Measurements from ENCODE around the gene ZFPM1. TPM values are rescaled to one million over a fixed set of nuclear protein-coding genes. Genes with fewer than 3 reads are reported as not detected.

ZFPM1 gene
- total RNA-seq, 1 experiment from 2014 or later, result 3.9 TPM

GRCh38 chr16:88569614-88569984 is 116.5 kb downstream of the ZFPM1 start:
- ATAC-seq (peak; percentile 42), DNase-seq (ENCODE audit: low read depth, low spot score) (no peak)
- in situ Hi-C loops (cut with HindIII; ENCODE audit: low pct_unique_long_range_greater_than_20kb, low sequenced_read_pairs) (no loop called here), intact Hi-C loops (cut with micrococcal nuclease; ENCODE audit: unreplicated experiment) (no loop called here)
- peaks cover 10% of the 10 kb centered on the region for H3K4me1 ChIP-seq (ENCODE audit: control insufficient read depth, insufficient read depth, low read length)
- H3K9me3 ChIP-seq (ENCODE audit: control insufficient read depth, insufficient read depth, low read depth, low read length), result no peaks in the 10 kb centered on the region
- H3K4me3 ChIP-seq (ENCODE audit: low read depth in 2 of 2, low read length in 2 of 2), result peak overlapping the region; percentile 71 to 86
- no peaks in the 10 kb centered on the region for H3K27me3 ChIP-seq (ENCODE audit: control insufficient read depth, insufficient read depth, low read length)
- TF ChIP-seq TCF7L2 (IDR thresholded peaks at IDR 0.05; ENCODE audit: low read depth, low read length), result no peak
- no peak for TF ChIP-seq SIN3A (IDR thresholded peaks at IDR 0.05; ENCODE audit: borderline replicate concordance, insufficient read depth, low read depth, low read length)
- no peak for TF ChIP-seq REST (IDR thresholded peaks at IDR 0.05; ENCODE audit: insufficient read depth in 1 of 2, low read depth in 2 of 2, low read length in 1 of 2)
- TF ChIP-seq POLR2AphosphoS5 (IDR thresholded peaks at IDR 0.05; ENCODE audit: low read depth, low read length), result no peak
- TF ChIP-seq CTCF (IDR thresholded peaks at IDR 0.05), result no peak
- H3K36me3 ChIP-seq (ENCODE audit: control insufficient read depth, insufficient read depth, low read length), result peaks cover 8% of the 10 kb centered on the region
- peak overlapping the region; percentile 89 for H3K27ac ChIP-seq (ENCODE audit: low read length)
- BruUV-seq (replicated peaks), result TSS peak; percentile 90
- CTCF ChIA-PET, result no interaction called here
- POLR2A ChIA-PET, result interaction anchor here (0.6 to 1.1 kb wide), 4 partner anchors 8 to 555 kb away, joined by 3 to 13 read pairs (median 5); no protein-coding TSS in a partner anchor

- Histone ChIP-seq H3K27ac (ENCODE audit: low read length) (peak within 1 kb of the TSS; percentile 89), H3K9me3 (ENCODE audit: control insufficient read depth, insufficient read depth, low read depth, low read length) (no peaks in the 10 kb centered on the region), H3K4me1 (ENCODE audit: control insufficient read depth, insufficient read depth, low read length) (peaks cover 10% of the 10 kb centered on the region), H3K36me3 (ENCODE audit: control insufficient read depth, insufficient read depth, low read length) (peaks cover 8% of the 10 kb centered on the region), H3K27me3 (ENCODE audit: control insufficient read depth, insufficient read depth, low read length) (no peaks in the 10 kb centered on the region), H3K4me3 (ENCODE audit: low read depth in 2 of 2, low read length in 2 of 2) (peak within 1 kb of the TSS; percentile 82 to 86)
- in situ Hi-C loops (cut with HindIII; ENCODE audit: low pct_unique_long_range_greater_than_20kb, low sequenced_read_pairs) (no loop called here), intact Hi-C loops (cut with micrococcal nuclease; ENCODE audit: unreplicated experiment) (no loop called here)
- no peak for DNase-seq (ENCODE audit: low read depth, low spot score)
- TF ChIP-seq TCF7L2 (IDR thresholded peaks at IDR 0.05; ENCODE audit: low read depth, low read length) (no peak), SIN3A (IDR thresholded peaks at IDR 0.05; ENCODE audit: borderline replicate concordance, insufficient read depth, low read depth, low read length) (0 out of 2 replicates have a peak, but pooled peaks have one; percentile 71), CTCF (IDR thresholded peaks at IDR 0.05) (no peak), POLR2AphosphoS5 (IDR thresholded peaks at IDR 0.05; ENCODE audit: low read depth, low read length) (peak; percentile 61; the same call in 1 of the 2 replicates), REST (IDR thresholded peaks at IDR 0.05; ENCODE audit: insufficient read depth in 1 of 2, low read depth in 2 of 2, low read length in 1 of 2) (no peak)
- ChIA-PET POLR2A (interaction anchor here (0.6 to 1.1 kb wide), 4 partner anchors 9 to 556 kb away, joined by 3 to 13 read pairs (median 5); no protein-coding TSS in a partner anchor), CTCF (no interaction called here)
- no TSS peak for BruUV-seq (replicated peaks)
- ATAC-seq, result peak; percentile 92
Observed at GRCh38 chr16:88569985-88570690, 117.1 kb downstream of the ZFPM1 start, which contains the start of gene ZC3H18. ZC3H18 (plus strand) TSS chr16:88570403; CDS start chr16:88577124, 6,721 bp downstream.

Data from Panc1 (cell line).